HCEC 1CT (cell line): ENCODE data around the gene UCN3.

Source experiments
- DNase-seq: peaks from one replicate; pipeline ENCODE4 v3.0.0-alpha.2; 2017

UCN3 gene, protein sequence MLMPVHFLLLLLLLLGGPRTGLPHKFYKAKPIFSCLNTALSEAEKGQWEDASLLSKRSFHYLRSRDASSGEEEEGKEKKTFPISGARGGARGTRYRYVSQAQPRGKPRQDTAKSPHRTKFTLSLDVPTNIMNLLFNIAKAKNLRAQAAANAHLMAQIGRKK

DNA sequence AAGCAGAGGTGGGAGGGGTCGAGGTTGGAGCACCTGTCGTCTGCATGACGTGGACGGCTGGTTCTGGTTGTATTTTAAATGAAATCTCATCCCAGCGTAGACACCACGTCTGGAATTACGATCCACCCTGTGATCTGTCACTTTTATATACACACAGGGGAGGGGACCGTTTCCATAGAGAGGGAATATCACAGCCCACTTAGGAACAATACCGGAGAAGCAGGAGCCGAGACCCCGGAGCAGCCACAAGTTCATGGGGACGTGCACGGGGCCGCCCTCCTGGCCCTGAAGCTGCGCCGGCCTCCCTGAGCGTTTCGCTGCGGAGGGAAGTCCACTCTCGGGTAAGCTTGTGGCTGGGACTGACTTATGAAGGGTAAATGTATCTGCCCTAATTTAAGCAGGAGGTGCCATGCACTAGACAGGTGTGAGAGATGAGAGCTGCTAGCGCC lies at the start of gene UCN3:
Gene UCN3 (plus strand): TSS at position 77 of the 449 bp plus-strand sequence. CDS start 8,755 bp downstream, outside the sequence.
- no peak for DNase-seq

DNA sequence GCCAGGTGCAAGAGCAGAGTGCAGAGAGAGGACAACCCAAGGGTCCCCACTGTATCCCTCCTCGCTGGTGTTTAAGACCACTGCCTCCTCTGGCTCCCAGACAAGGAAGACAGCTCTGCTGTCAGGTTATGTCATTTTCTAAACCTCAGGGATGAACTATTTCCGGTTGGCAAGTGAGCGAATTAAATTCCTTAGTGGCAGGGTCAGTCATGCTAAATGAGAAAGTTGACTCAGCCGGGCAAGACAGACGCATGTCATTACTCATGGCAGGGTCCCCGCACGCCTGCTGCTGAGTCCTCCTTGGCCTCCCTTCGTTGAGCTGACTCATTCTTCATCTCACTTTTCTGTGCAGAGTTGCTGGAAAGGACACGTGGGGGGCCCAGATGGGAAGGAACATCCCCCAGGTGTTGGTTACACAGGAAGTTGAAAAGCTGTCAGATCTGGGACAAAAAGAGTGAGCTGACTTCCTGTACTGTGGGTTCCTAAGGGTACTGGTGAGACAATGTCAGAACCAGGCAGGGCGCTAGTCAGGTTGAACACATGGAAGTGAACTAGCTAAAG lies 47.1 kb upstream of the UCN3 start:
- DNase-seq = peak; percentile 88

DNA sequence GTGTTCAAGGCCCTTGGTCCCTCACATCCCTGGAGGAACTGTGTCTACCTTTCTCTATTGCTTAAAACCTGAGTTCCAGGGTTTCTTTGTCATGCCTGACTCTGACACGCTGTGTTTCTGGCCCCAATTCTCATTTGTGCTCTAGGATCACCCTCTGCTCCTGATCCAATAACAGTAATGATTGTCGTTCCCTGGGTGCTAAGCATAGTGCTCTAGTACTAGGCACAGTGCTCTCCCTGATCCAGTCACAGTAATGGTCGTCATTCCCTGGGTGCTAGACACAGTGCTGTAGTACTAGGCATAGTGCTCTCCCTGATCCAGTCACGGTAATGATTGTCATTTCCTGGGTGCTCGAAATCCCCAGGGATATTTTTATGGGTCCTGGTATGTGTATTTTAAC lies 46.6 kb upstream of the UCN3 start:
- DNase-seq = no peak

DNA sequence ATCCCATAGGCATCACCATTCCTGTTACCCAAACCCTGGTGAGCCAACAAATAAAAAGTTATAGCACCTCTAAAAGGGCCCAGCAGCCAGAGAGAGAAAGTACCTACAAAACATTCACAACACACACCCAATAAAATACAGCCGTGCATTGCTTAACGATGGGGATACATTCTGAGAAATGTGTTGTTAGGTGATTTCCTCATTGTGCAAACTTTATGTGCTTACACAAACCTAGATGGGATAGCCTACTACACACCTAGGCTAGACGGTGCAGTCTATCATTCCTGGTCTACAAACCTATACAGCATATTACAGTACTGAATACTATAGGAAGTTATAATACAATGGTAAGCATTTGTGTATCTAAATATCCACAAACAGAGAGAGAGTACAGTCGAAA lies 44.9 kb upstream of the UCN3 start:
- no peak for DNase-seq

DNA sequence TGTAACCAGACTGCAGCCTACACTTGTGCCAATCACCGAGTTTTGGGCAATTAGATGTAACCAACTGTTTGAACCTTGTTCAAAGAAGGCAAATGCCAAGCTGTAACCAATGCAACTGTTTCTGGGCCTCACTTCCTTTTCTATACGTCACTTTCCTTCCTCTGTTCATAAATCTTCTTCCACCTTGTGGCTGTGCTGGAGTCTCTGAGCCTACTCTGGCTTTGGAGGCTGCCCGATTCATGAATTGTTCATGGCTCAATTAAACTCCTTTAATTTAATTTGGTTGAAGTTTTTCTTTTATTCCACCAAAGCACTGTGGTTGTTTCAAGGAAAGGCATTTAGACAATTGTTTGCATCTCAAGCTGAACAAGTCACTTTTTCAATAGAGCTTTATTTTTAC lies 43.5 kb upstream of the UCN3 start:
- DNase-seq = no peak

DNA sequence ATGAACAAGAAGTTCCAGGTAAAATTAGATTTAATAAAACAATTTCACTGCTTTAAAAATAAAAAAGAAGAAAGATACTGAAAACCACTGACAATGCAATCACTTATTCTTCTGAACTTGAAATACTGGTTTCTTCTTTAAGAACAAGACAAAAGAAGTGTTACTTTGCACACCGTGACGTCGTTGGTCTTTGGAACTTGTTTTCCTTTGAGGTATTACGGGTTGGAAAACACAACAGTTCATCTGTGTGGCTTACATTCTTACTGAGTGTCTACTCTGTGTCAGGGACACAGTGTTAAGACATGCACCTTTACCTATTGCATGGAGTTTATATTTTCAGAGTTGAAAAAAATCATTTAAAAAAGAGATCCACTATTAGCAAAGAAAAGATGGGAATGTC lies 41.3 kb upstream of the UCN3 start:
- no peak for DNase-seq

DNA sequence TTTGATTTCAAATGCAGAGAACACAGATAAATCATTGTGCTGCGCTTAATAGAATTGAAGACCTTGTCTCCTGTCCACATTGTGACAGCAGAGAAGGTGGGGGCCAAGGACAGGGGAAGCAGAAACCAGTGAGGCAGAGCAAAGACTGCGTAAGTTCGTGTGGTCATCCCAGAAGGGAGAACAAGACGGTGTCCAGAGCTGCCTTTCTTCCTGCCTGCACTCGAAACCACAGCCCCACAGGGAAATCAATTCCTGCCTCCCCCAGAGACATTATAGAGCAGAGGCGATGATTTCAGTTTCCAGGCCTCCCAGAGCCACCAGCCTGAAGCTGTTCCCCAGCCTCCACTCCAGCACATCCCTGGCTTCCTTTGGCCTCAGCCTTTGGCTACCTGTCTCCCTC lies 39.7 kb upstream of the UCN3 start:
- no peak for DNase-seq

DNA sequence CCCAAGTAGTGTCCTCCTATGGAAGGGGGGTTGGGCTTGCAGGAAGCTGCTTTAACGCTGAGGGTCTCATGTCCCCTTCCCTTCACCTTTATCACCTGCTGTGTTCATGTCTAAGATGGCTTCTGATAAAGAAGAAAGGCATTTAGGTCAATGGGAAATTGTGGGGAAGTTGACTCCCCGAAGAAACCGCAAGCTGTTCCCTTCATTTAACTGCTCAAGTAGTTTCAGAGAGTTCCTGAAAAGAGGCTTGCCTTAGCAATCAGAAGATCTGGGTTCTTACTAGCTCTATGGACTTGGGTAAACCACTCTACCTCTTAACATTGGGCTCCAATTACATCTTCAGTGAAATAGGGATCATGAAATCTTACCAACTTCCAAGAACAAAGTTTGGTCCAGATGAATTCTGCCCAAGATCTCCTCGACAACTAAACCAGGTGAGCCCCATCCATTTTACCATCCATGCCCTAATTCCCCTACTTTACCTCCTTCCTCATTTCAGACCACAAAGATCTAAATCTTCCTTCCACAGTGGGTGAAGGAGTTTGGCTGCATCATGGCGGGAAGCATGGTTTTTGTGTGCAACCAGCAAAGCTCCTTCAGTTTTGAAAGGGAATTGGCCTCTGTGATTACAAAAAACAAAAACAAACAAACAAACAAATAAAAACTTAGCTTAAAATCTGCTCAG lies 30.4 kb upstream of the UCN3 start:
- DNase-seq = no peak

DNA sequence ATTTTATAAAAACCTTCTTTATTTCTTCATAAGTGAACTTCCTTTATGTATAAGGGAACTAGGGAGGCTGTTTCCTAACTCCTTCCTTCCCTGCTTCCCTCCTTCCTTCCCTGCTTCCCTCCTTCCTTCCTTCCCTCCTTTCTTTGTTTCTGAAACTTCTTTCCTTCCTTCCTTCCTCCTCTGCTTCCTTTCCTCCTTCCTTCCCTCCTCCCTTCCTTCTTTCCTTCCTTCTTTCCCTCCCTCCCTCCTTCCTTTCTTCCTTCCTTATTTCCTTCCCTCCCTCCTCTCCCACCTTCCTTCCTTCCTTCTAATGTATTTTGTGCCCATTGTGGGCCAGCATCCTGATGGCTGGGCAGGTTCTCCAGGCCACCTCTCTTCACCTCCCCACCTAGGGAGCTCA lies 26.8 kb upstream of the UCN3 start:
- DNase-seq = no peak

DNA sequence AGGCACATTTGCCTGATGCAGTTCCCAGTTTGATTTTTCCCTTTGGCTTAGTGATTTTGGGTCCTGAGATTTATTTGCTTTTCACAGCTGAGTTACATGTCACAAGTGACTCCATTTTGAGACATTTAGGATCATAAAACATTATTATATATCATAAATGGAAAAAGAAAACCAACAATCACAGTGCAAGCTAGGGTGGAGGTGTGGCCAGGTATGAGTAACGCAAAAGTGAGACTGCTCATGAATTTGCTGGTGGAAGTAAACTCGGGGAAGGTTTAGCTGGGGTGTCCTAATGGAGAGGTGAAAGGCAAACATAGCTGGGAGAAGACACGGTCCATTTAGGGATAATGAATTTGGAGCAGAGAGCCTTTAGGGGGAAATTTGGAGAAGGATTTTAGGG lies 21.7 kb upstream of the UCN3 start:
- DNase-seq = no peak

DNA sequence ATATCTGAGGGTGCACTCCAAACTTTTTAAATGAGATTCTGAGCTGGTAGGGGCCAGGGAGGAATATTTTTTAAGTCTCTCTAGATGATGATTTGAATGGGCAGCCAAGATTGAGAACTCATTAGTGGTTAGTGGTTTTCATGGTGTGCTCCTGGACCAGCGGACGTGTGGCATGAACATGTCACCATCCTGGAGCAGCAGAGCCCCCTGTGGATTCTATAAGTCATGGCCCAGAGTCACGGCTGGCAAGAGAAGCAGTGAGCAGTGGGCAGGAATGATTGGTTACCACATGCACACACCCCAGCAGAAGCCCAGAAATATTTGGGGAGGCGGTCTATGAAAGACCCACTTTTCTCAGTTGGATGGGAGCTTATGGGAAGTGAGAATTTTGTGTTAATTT lies 21.2 kb upstream of the UCN3 start:
- DNase-seq = peak; percentile 17

DNA sequence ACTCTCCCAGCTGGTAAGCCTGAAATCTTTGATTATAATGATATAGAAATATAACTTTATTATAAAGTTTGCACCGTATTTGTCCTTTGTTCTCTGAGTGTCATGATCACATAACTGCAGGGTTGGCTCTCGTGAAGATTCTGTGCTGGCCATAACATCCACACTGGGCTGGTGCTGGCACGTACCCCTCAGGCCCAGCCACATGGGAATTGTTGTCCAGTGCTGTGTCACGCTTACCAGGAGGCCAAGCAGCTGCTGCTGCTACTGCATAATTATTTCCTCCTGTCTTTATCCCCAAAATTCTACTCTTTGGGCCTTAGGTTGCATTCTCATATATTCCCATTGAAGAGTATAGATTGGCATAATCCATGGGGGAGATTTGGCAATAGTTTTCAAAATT lies 20.8 kb upstream of the UCN3 start:
- no peak for DNase-seq

DNA sequence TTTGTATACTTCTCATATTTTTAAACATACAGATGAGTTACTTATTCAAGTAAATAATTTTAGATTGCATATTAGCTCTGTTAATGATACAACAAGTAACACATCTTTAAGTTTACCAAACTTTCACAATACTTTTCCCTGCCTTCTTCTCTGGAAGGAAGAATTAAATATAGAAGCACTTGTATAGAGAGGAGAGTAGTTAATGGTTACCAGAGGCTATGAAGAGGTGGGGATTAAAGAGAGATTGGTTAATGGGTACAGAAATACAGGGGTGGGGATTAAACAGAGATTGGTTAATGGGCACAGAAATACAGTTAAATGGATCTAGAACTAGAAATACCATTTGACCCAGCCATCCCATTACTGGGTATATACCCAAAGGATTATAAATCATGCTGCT lies 20.0 kb upstream of the UCN3 start:
- DNase-seq = no peak

DNA sequence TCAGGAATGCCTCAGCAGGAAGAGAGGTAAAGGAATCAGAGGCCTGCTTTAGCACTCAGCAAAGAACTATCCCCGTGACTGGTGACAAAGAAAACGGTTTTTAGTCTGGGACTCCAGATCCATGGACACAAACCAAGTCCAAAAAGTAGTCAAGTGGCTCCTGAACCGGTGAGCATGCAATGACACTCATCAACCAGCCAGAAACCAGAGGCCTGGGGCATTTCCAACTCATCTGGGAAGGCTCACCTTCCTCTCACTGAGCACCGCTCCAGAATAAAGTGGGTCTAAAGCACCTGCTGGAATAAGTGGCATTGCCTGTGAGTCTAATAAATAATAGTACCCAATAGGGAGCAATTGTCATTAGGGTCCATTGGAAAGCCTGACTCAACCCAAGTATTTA lies 17.9 kb upstream of the UCN3 start:
- DNase-seq = no peak

DNA sequence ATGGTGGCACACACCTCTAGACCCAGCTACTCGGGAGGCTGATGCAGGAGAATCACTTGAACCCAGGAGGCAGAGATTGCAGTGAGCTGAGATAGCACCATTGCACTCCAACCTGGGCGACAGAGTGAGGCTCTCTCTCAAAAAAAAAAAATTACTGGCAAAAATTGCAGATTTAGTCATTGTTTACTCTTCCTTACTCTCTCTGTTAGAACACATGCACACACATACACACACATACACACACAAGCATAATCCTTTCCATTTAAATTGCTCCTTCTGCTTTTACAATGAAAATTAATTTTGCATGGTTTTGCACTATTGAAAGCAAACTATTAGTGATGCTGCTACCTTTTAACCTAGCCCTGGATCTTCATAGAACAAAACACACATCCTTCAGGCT lies 15.4 kb upstream of the UCN3 start:
- no peak for DNase-seq

DNA sequence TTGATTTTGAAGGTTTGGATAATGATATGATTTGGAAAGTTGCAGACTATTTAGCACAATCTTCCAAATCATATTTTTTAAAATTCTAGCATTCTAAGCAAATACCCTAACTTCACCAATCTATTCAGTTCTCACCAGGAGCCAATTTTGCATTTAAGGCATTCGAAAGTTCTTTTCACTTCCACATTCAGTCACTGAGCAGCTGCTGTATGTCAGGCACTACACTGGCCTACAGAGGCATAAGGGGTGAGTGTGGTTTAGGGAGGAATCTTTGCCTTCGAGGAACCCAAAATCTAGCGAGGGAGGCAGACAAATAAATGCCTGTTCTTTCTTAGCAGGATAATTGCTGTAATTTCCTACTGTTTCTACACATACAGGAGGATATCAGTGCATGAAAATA lies 10.7 kb upstream of the UCN3 start:
- no peak for DNase-seq

DNA sequence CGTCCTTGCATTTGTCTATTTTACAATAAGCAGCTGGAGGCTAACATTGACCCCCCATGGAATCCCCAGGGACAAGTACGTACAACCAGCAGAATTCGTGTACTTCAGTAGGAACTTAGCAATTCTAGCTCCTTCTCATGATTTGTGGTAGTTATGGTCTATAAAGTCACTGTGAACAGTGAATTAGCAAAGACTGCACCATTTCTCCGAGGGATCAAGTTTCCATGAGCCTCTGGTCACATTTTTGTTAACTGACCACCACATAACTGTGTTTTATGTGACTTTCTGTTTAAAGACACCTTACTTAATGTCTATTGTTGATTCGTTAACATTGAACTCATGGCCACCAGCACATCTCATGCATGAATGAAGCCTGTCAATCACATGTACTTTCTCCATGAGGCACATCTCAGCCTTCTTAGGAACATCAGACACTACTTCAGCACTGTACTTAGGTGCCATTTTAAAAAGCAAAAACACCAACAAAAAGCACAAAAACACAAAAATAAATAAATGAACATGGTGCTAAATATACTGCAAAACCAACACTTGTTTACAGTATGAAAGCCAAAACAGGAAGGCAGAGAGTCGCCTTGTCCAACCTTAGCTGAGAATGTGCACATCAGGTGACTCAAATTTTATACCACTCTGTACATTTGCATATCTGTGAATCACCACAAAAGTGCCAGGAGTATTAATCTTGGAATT lies 9.0 kb upstream of the UCN3 start:
- no peak for DNase-seq

DNA sequence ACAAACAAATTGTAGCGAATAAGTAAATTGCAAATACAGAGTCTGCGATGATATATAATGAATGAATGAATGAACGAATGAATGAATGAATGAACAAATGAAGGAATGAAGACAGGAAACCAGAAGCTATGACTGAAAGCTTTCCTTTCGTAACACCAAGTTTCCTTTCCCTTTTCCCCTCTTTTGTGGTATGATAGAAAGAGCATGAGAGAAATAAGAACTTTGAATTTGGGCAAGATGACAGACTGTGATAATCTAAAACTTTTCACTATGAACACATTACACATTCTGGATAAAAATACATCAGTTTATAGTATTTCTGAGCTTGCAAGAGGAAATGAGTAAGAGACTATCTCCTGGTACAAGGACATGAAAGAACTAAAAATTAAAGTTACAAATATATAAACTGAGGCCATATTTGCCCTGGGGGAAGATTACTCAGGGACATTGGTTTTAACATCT lies 8.4 kb upstream of the UCN3 start:
- no peak for DNase-seq

DNA sequence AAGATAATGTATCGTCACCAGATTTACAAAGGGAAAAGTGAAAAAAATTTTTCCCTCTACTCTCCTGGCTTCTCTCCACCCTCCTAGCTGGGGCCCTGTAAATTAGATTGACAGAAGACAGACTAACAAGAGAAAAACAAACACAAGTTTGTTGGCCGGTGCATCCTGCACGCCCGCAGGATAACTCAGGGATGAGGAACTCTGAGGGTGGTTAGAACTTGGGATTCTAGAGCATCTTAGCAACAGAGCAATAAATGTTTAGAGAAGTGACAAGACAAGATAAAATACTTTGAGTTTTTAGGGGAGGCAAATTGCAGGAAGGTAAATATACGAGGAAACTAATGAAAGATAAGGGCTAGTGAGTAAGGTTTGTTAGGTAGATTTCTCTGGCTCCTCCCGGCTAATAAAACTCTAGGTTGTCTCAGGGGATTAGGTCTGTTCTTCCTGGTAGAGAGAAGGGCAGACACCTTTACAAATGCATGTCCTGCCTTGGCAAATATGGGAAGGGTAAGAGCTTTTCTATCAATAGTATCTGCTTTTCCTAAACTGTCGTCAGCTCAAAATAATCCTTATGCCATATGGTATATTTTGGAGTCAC lies 4.3 kb upstream of the UCN3 start:
- no peak for DNase-seq

DNA sequence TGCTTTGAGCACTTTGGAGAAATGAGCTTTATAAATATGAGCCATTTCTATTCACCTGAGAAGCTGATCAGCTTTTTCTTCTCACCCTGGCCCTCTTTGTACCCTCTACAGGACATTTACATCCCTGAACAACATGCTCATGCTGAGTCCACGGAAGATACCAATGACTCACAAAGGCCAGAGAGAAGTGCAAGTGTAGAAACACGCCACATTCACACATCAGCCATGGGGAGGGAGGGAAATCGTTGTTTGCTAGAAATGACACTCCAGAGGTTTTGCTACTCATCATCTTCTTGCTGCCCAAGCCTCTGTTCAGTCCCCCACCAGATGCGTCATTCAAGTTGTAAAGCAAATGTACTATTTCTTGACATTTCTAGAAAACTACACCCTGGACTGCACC lies 2.8 kb upstream of the UCN3 start:
- no peak for DNase-seq

DNA sequence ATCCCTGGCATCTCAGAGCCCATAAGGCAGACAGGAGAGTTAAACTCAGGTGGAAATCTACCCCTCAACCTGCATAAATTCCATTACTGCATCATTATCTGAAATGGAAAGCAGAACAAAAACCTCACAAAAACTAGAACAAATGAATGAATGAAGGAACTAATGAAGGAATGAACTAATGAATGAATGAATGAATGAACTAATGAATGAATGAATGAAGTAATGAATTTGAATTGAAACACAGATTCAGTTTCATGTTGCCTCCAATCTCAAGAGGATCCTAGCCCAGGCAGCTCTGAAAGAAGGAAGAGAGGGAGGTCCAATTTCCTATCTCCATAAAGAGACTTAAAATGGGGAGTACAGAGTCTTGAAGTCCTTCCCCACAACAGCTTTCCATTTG lies 1.9 kb upstream of the UCN3 start:
- no peak for DNase-seq

DNA sequence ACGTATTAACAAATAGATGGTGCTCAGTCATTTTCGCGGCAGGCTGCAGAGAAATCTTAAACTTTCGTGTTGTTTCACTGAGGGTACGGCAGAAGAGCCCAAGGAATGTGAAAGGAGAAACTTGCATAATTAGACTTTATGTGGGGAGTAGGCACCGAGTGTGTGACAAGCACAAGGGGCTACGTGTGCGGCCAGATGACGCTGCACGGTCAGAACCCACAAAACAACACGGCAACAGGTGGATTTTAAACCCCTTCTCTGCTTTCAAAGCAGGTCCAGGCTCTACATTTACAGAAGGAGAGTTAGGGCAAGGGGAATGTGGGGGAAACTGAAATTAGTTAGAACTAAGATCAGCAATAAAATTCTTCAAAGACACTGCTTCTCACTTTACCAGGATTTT lies 392 bp upstream of the UCN3 start:
- no peak for DNase-seq

DNA sequence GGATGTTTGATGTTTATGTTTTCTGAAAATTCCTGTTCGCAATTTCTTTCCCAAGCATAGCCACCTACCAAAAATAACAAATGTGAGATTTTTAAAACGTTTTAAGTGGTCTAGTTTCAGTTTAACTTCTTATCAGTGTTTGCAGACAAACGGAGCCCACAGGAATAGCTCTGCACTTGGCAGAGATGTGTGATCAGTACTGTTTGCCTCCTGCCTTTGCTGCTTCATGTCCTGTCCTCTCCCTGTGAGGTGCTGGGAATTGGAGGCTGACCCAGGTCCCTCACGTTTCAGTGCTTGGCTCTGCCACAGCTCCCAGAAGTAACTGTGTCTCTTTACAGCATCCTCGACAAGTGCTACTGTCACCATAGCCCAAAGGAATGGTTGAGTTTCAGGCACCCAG lies 1.2 kb downstream of the UCN3 start:
- DNase-seq = no peak
